HG03571 (cell line): ENCODE data around the gene ZEB2.

ENCODE experiments used
- ATAC-seq: cut with Tn5 transposase; IDR thresholded peaks from one replicate; pipeline ENCODE4 v1.9.1; 2021; ENCODE audit not compliant: unreplicated experiment

Gene ZEB2

DNA sequence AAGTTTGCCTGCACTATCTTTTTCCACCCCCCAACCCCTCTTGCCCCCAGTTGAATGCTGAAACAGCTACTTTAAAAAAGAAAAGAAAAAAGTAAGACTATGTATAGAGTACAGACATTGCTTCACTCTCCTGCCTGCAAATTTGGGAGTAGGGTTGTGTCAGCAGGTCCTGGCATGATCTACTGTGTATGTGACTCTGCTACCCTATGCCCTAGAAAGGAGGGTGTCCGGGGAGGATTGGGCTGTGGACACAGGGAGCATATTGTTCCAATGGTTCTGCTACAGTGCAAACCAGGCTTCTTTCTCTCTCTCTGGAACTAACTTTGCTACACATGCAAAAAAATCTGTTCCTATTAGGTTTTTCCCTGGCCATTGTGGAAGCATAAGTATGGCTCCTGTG, 9.9 kb upstream of the ZEB2 start:
- ATAC-seq = no peak

DNA sequence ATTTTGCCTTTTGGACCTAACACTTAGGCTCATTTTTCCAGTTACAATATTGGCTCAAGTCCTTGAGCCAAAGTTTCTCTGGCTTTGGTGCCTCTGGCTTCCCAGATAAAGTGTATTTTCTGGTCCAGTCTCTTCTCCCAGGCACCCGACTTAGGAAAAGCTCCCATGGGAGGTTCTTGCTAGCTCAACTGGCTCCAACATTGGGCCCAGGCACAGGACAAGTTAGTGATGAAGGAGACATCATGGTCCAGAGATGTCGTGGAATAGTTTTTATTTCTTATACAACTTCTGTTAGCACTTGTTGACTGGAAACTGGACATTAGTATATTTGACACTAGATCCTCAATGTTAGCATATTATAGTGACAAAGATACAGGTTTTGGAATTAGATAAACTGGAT, 8.2 kb upstream of the ZEB2 start:
- ATAC-seq = no peak

DNA sequence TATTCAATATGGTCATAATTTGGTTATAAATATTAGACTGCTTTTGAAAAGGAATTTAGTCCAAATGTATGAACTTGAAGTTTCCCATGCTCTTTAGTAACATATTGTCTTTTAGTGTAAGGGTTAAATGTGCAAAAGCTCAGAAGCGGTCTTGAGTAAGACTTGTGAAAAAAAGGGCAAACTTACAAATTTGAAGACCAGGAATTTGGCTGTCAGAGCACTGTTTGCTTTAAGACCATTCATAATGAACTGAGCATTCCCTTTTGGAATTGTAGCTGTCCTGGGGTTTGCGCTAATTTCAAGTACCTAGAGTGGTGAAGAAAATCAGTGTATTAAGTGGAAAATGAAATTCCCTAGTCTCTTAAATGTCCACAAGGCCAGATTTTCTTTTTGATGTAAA, 6.9 kb upstream of the ZEB2 start:
- no peak for ATAC-seq

DNA sequence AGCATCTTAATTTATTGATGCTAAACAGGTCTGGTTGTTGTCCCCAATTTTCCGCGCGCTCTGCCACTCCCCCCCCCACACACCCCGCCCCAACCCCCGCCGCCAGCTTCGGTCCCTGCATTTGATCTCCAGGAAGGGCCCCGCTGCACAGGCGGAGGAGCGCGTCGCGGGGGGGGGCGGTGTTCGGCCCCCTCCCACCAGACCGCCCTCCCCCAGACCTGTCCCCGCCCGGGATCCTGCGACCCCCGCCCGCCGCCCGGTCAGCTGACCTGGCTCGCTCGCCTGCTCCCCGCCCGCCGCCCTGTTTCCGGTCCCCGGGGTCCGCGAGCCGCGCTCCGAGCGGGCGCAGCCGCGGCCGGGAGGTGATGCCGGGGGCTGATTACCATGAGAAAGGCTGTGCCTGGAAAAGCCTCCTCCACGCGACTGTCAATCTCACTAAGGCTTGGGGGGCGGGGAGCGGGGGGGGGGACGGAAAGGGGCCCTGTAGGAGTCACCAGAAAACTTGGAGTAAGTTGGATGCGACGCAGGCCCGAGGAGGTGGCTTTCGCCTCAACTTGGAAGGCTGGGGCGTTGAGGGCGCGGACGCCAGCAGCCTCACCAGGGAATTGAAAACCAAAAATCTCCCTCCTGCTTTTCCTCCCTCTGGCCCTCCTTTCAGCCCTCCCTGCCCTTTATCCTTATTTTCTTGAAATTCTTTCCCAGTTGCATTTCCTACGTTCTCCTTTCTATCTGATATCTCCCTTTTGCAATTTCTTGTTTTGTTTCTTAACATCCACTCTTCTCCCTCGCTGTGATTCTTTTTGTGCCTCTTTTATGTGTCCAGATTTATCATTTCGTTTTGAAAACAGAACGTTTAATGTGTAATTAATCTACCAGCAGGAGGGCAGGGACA, 4.4 kb upstream of the ZEB2 start:
- ATAC-seq = no peak

DNA sequence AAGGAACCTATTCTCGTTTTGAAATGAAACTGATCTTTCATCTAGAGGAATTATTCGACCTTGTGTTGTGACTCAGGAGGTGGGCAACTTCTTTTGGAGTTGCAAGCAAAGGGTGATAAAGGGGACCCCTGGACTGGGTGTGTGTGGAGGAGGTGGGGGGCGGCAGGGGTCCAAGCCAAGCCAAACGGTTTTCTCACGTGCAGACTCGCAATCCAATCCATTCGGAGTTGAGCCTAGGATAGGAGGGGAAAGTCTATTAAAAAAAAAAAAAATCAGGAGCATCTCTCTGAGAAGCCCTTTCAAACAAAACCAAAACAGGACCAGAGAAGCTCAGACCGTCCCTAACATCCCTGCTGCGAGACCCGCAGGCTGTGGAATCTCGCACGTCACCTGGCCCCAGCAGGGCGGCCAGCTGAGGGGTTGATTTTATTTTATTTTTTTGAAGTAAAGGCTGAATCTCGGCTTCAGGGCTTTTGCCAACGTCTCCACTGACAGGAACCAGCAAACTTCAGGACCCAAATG, 3.7 kb upstream of the ZEB2 start:
- no peak for ATAC-seq

DNA sequence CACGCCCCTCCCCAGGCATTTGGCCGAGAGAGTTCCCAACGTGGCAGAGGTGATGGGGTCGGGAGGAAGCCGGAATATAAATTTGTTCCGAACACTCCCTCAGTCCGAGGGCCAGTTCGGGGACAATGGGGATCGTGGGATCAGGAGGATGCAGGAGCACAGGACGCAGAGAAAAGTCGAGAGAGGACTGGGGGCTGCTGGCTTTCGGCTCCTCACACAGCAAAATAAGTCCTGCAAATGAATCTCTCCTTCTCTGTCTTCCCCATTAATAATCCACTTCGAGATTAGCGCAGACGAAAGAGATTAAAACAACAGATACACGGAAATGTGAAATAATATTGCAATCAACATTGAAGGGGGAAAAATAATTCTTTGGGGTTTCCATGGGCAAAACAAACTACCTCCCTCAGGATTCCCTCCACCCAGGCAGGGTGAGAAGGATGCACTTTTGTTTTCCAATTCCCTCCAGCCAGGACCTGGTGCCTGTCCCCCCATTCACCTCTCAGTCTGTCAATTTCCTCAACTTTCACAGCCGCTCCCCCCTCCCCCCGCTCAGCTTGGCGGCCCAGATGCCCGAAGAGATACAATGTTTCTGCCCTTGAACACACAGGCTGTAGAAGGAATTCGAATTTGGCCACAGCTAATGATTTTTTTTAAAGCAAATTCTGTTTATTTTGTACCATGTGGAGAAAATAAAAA, 3.1 kb upstream of the ZEB2 start:
- no peak for ATAC-seq

DNA sequence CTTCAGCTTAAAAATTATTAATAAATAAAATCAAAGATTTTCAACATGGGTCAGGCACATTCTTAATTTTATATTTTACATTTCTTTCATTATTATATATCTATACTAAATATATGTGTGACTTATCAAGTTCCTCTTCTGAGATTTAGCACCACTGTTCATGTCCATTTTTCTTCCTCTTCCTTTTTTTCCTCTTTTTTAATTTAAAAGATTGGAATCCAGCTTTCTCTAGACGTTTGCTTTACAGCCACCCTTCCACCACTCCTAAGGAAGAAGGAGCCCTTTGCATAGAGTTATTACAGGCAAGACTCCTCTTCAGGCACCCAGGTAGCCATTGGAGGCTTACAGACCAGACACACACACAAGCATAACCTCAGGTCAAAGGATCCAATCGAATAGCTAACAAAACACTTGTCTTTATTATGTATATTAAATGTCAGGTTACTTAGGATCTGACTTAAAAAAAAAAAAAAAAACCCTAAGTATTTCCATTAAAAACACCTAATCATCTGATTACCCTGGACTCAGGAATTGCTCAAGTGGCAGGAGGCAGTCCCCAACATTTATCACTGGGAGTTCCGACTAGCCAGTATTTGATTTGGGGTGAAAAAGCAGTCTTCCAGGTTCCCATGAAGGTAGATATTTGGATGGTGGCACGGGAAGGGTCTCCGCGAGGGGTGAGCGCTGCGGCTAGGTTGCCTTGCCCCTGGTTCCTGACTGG, 2.4 kb upstream of the ZEB2 start:
- ATAC-seq = no peak

DNA sequence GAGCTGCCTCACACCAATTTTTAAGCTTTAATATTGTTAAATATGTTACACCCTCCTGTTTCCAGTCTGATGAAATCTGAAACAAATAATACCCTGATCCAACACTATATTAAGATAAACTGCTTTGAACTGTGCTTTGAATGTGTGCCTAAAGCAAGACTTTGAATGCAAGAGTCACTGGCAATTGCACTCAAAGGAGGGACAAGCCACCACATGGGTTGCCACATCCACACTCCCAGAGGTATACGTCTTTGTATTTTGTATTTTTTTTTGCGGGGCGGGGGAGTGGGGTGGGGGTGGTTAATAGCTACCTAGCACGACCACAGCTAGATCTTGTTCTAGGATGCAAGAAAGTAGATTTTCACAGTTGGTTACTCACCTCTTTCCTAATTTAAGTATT, 1.8 kb upstream of the ZEB2 start:
- ATAC-seq = no peak

DNA sequence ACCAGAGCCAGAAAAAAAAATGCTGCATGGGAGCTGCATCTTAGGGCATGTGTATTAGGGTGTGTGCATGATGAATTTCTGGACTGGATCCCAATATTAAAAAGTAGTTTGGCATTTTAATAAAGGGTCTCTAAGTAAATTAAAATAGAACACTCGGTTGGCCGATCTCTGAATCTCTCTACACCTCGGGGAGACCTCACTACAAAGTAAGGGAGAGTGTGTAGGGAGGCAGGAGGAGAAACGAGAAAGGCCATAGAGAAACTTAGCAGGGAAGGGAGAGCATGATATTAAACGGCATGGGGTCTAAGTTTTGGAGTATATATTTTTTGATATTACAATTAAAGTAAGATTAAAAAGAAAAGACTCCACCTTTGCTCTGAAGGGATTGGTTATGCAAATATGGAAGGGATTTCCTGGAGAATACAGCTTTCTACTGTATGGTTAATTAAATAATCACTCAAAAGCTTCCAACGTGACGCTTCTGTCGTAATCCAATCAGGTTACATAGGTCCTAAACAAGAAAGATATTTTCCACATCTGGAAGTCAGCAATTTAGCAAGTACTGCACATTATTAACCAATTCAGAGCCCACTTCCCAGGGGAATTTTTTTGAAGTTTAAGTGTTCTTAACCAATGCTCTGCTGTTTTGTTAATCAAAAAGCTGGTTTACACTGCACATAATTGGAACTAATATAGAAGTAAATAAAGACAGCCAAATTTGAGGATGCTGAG, 1.0 kb upstream of the ZEB2 start:
- no peak for ATAC-seq

DNA sequence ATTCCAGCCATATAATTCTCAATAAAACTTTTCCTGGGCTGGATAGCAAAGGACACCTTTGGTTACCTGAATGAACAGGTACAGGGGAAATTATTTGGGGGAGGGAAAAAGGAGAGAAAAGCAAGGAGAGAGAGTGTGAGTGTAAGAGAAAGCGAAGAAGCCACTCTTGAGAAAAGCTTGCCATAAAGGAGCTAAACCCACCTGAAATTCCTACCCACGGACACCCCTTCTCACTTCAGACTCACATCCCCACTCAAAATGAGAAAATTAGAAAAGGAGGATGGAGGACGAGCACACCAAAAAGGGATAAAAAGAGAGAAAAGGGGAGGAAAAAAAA, 354 bp downstream of the ZEB2 start:
- no peak for ATAC-seq

DNA sequence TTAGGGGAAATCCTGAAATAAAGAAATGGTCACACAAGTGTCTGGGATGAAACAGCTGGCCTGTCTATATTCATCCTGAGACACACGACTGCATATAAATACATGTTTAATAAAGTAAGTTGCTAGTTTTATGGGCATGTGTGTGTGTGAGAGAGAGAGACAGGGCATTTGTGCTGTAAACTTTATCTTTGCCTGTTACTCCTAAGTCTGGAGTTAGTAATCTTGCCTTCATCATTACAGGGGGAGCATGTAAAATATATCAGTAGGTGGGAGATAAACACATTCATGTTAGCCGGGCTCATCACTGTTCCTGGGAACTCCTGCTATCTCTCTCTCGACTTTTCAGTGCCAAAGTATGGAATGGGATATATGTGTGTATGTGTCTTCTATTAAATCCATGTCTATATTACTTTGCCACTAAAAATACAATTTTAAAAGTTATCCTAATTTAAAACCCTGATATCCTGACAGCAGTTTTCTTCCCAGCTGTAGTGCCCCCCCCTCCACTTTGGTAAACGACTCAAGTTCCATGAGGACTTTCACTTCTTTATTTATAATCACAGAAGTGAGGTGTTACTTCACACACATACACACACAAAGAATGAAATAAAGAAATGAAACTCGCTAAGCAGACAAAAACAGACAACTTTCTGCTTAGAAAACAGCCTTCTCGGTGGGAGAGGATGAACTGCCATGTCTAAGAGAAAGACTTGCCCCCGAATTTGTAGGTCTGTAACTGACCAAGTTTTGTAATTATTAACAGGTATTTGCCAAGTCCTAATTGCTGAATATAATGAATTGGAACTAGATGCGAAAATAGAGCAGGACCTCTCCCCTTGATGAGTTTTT, 947 bp downstream of the ZEB2 start:
- ATAC-seq = peak; percentile 70

DNA sequence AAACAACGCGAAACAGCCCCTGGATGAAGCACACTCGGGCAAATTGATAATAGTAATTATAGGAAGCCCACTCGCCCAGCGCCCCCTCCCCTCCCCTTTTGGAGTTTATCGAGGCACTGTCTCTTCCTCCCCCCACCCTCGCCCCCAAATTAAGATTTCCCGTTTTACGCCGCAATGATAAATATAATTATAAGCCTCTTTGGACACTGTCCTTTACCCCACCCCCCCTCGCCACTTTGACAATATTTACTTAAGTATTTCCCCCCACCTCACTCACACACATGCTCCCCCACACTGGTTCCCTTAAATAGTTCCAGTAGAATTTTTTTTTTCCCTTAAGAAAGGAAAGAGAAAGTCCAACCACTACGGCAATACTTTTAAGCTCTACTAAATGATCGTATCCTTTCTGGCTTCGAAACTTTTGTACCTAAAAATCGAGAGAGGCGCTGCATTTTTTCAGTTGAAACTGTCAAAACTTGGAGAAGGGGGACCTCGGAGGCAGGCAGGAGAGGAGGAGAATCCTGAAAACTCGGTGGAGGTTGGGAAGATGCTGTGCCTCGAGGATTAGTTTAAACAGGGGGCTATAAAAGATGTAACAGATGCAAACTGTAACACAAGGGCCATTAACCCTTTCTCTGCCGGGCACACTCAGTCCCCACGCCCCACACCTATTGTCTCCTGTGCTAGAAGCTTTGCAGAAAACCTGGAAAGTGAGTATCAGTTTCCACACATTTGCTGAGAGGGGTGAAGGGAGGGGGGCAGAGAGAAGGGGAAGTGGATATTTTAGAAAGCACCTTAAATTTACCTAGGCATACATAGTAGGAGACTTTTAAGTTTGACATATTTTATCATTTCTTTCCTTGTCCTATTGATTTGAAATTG, 1.8 kb downstream of the ZEB2 start:
- ATAC-seq = no peak

DNA sequence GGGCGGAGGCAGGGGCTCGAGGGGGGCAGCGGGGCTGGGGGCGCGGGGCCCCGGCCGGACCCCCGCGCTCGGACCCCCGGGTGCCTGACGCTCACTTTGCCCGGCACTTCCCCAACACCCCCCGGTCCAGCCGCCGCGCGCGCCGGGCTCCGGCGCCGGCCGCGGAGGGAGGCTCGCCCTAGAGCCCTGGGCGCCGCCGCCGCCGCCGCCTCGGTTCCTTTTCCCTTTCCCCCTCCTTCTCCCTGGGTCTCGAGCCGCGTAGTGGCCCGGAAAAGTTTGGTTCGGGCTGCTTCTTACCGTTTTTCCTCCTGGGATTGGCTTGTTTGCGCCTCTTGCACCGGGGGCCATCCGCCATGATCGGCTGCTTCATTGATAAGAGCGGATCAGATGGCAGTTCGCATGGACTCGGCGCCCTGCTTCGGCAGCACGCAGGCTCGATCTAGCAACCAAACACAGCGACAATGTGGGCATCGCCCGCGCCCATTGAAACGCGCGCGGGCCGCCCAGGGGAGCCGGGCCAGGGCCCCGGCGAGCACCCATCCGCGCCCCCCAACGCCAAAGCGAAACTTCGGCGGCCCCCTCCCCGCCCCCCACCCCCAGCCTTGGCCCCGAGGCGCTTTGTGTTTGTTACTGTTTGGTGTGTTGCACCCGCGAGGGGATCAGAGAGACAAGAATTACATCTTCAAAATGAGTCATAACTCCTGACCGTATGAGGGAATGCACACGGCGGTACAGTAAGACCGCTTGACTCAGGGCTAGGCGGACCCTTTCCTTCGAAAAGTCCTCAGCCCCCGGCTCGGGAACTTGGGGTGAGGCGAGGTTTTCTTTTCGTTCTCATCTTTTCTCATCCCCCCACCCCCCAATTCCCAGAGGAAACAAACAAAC, 2.7 kb downstream of the ZEB2 start:
- ATAC-seq = peak; percentile 52

DNA sequence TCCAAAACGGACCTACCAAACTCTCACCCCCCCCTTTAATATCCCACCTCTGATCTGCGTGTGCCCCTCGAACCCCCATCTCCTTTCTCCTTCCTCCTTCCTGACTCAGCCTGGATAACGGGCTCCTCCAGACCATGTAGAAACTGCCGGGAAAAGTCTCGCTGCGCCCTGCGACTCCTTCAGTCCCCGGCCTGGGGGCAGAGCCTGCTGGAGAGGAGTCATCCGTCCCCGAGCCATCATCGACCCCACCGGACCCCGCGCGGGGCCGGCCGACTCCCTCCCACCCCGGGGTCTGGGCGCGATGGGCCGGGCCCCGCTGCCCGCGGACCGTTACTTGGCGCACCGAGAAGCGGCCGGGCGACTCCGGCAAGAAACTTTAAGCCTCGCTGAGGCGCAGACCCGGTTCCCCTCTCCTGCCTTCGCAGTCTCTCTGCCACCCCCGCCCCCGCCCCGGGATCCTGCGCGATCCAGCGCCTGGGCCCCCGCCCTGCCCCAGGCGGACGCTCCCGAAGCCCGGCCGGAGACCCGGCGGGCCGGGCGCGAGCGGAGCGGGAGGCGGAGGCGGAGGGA, 3.4 kb downstream of the ZEB2 start:
- ATAC-seq = peak; percentile 5

DNA sequence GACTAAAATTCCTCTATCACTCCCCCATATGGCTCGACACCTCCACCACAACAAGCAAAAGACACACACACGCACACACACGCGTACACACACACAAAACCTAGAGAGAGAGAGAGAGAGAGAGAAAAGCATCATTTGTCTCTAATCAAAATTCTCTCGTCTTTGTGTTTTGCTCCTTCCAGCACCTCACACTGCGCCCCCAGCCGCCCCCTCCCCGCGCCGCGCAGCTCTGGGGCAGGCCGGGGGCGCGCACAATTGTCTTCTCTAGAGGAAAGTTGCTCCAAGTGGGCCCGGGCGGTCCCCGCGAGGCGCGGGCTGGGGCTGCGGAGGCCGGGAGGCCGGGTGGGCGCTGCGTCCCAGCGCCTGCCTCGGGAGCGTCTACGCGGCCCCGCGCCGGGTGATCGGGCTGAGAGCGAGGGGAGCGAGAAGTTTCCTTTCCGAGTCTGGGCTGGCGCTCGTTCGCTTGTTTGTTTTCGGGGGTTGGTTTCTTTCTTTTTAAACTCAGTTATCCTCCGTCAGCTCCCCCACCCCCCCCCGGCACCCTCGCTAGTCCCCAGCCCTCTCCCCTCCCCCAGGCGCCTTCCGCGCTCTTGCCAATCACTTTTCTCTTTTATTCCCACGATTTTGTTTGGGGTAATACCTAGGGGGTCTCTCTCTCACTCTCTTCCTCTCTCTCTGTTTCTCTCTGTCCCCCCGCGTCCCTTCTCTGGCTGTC, 4.1 kb downstream of the ZEB2 start:
- no peak for ATAC-seq

DNA sequence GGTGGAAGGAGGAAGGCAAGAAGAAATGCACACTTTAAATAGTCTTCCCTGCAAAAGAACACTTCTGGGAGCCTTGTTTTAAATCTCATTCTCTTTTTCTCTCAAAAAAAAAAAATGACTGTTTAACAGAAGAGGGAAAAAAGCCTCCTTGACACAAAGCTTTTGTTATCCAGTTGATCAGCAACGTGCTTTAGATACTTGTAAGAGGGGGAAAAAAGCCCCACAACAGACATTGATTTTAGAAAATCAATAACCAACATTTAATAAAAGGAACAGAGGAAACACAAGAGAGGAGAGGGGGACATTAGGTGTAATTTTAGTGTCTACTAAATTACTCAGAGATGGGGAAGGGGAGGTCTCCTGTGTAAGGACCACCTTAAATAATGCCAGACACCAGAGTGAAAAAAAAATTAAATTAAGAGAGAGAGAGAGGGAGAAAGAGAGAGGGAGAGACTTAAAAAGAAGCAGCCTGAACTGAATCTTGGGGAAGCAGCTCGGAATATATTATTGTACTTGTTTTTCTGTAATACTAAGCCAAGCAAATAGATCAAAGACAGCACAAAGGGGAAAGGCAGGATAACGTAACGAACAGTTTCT, 4.7 kb downstream of the ZEB2 start:
- no peak for ATAC-seq

DNA sequence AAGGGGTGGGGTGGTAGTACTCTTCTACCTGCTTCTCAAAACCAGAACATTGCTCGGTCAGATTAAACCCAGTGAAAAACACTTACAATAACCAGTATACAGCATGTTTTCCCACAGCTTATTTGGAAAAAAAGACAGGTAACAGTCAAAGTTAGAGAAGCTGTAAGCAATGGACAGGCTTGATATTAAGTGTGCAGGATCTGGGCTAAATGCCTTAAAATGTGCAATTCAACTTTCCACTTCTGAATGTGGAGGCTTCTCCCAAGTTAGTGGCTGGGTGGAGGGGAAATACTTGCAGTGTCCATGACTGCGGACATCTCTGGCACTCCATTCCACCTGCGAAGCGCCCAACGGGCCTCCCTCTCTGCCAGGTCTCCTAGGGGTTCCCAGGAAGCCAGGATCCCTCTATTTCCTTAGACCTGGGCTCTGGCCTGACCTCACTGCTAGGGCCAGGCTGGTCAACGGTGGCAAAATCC, 5.3 kb downstream of the ZEB2 start:
- no peak for ATAC-seq
